Transverse colon (tissue), 4 donors: ENCODE data around the gene RELN.

Experiments
- EP300 ChIP-seq: sonication (generic); formaldehyde crosslinking; IDR thresholded peaks from one replicate; pipeline ENCODE4 v1.6.1; 2017; ENCODE audit warnings: antibody characterized with exemption, low read depth
- POLR2A ChIP-seq: fragments of 450-650 bp; IDR thresholded peaks from one replicate; pipeline ENCODE4 v1.6.1; 2016; ENCODE audit warnings: antibody characterized with exemption, mild to moderate bottlenecking, moderate library complexity
- POLR2AphosphoS5 ChIP-seq, 3 donors: sonication (generic); formaldehyde crosslinking; IDR thresholded peaks; one replicate each; pipeline ENCODE4 v1.6.1; 2016; ENCODE audit warnings: antibody characterized with exemption in 3 of 3
- TF ChIP-seq, protein P1 (sequence below), 5 experiments: fragments of 200-600 bp in 3 of 5; fragments of 450-650 bp in 2 of 5; sonication (generic) in 3 of 5; IDR thresholded peaks; 1 replicate in 2 of 5; 2 replicates in 3 of 5; pipeline ENCODE4 v1.5.1; 2016 to 2017; ENCODE audit warnings: antibody characterized with exemption in 5 of 5, inconsistent platforms in 3 of 5, mild to moderate bottlenecking in 2 of 5, moderate library complexity in 1 of 5

DNA sequence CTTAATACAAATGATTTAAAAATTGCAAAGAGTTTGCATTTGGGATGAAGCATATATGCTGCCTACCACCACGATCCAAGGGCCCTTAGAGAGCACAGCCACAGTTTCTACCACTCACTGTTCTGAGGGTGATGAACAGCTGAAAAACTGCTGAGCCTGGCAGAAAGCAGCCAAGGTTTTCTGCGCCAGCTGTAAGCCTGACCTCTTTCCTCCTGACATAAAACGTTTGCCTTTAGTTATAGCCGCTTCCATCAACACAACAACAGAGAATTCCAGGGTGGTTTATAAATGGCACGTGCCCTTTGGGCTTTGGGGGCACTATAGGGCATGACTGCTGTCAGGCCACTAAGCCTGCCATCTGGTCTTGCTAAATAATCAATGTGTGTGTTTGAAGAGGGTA lies 222.8 kb downstream of the RELN start:
- TF ChIP-seq POLR2AphosphoS5 (IDR thresholded peaks at IDR 0.05) = no peak
- no peak for TF ChIP-seq POLR2A
- TF ChIP-seq, protein P1, sequence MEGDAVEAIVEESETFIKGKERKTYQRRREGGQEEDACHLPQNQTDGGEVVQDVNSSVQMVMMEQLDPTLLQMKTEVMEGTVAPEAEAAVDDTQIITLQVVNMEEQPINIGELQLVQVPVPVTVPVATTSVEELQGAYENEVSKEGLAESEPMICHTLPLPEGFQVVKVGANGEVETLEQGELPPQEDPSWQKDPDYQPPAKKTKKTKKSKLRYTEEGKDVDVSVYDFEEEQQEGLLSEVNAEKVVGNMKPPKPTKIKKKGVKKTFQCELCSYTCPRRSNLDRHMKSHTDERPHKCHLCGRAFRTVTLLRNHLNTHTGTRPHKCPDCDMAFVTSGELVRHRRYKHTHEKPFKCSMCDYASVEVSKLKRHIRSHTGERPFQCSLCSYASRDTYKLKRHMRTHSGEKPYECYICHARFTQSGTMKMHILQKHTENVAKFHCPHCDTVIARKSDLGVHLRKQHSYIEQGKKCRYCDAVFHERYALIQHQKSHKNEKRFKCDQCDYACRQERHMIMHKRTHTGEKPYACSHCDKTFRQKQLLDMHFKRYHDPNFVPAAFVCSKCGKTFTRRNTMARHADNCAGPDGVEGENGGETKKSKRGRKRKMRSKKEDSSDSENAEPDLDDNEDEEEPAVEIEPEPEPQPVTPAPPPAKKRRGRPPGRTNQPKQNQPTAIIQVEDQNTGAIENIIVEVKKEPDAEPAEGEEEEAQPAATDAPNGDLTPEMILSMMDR (IDR thresholded peaks at IDR 0.05) = no peak
- TF ChIP-seq EP300 = no peak
